Mesenchymal stem cell (in vitro differentiated cells and primary cell): ENCODE measurements around the gene CAST.

Experiments
- DNase-seq: peaks from one replicate; pipeline ENCODE4 v3.0.0-alpha.2; 2013
- H2AFZ ChIP-seq: one replicate; pipeline ENCODE4 v1.6.1; 2013; ENCODE audit warnings: low read depth, mild to moderate bottlenecking, control low read depth, inconsistent platforms, low read length, moderate library complexity
- H2AK5ac ChIP-seq: 2 replicates; pipeline ENCODE4 v1.6.1; 2013; ENCODE audit warnings: low read length, moderate library complexity, mild to moderate bottlenecking, inconsistent platforms; ENCODE audit not compliant: severe bottlenecking
- H2BK120ac ChIP-seq: one replicate; pipeline ENCODE4 v1.6.1; 2013; ENCODE audit warnings: low read depth, mild to moderate bottlenecking, inconsistent platforms, low read length, moderate library complexity
- H2BK12ac ChIP-seq, 2 experiments: one replicate each; pipeline ENCODE4 v1.6.1; 2013; ENCODE audit warnings: inconsistent platforms in 2 of 2, low read length in 2 of 2, mild to moderate bottlenecking in 2 of 2, moderate library complexity in 2 of 2, control low read depth in 1 of 2
- H2BK15ac ChIP-seq: one replicate; pipeline ENCODE4 v1.6.1; 2013; ENCODE audit warnings: mild to moderate bottlenecking, low read depth, inconsistent platforms; ENCODE audit not compliant: poor library complexity, severe bottlenecking
- H2BK5ac ChIP-seq: 2 replicates; pipeline ENCODE4 v1.6.1; 2013; ENCODE audit warnings: low read depth, mild to moderate bottlenecking, low read length, control low read depth, inconsistent platforms; ENCODE audit not compliant: poor library complexity, severe bottlenecking
- H3K14ac ChIP-seq, 2 experiments: one replicate each; pipeline ENCODE4 v1.6.1; 2013; ENCODE audit warnings: inconsistent platforms in 2 of 2, low read length in 2 of 2, control low read depth in 1 of 2, mild to moderate bottlenecking in 1 of 2, moderate library complexity in 1 of 2
- H3K18ac ChIP-seq, 2 experiments: one replicate each; pipeline ENCODE4 v1.6.1; 2013; ENCODE audit warnings: inconsistent platforms in 2 of 2, low read length in 2 of 2, control low read depth in 1 of 2, low read depth in 1 of 2, mild to moderate bottlenecking in 1 of 2
- H3K23ac ChIP-seq, 2 experiments: one replicate each; pipeline ENCODE4 v1.6.1; 2013; ENCODE audit warnings: inconsistent platforms in 2 of 2, low read length in 2 of 2, mild to moderate bottlenecking in 2 of 2, moderate library complexity in 2 of 2, control low read depth in 1 of 2
- H3K27ac ChIP-seq: 2 replicates; pipeline ENCODE4 v1.5.1; 2013; ENCODE audit warnings: mild to moderate bottlenecking, moderate library complexity, low read length, control low read depth, inconsistent platforms; ENCODE audit not compliant: poor library complexity, severe bottlenecking
- H3K27me3 ChIP-seq, 2 experiments: 2 replicates each; pipeline versions ENCODE4 v1.6.1 to v1.7.0; 2013; ENCODE audit warnings: low read length in 2 of 2, mild to moderate bottlenecking in 2 of 2, moderate library complexity in 2 of 2, control low read depth in 1 of 2, inconsistent platforms in 1 of 2; ENCODE audit not compliant: control insufficient read depth in 1 of 2, insufficient read depth in 1 of 2
- H3K36me3 ChIP-seq, 2 experiments: 2 replicates each; pipeline versions ENCODE4 v1.6.1 to v1.7.0; 2013; ENCODE audit warnings: low read length in 2 of 2, control low read depth in 1 of 2, inconsistent platforms in 1 of 2, low read depth in 1 of 2, mild to moderate bottlenecking in 1 of 2; ENCODE audit not compliant: insufficient read depth in 2 of 2, control insufficient read depth in 1 of 2
- H3K4ac ChIP-seq, 2 experiments: one replicate each; pipeline ENCODE4 v1.6.1; 2013; ENCODE audit warnings: inconsistent platforms in 2 of 2, low read length in 2 of 2, mild to moderate bottlenecking in 2 of 2, moderate library complexity in 2 of 2, control low read depth in 1 of 2, low read depth in 1 of 2
- H3K4me1 ChIP-seq: 2 replicates; pipeline ENCODE4 v1.6.1; 2013; ENCODE audit warnings: low read depth, low read length, control low read depth; ENCODE audit not compliant: control insufficient read depth, insufficient read depth
- H3K4me2 ChIP-seq: 2 replicates; pipeline ENCODE4 v1.6.1; 2013; ENCODE audit warnings: low read length, mild to moderate bottlenecking, inconsistent platforms; ENCODE audit not compliant: poor library complexity, severe bottlenecking
- H3K4me3 ChIP-seq, 2 experiments: 2 replicates each; pipeline versions ENCODE4 v1.5.1 to v1.7.0; 2013; ENCODE audit warnings: low read length in 2 of 2, mild to moderate bottlenecking in 2 of 2, control low read depth in 1 of 2, low read depth in 1 of 2; ENCODE audit not compliant: insufficient read depth in 1 of 2
- H3K79me1 ChIP-seq: replicated peaks from 2 replicates; pipeline ENCODE4 v1.6.1; 2013; ENCODE audit warnings: mild to moderate bottlenecking, control low read depth, low read length, inconsistent platforms; ENCODE audit not compliant: poor library complexity, severe bottlenecking
- H3K9ac ChIP-seq: 2 replicates; pipeline ENCODE4 v1.7.0; 2013; ENCODE audit warnings: mild to moderate bottlenecking, low read length, moderate library complexity
- H3K9me3 ChIP-seq: 2 replicates; pipeline ENCODE4 v1.7.0; 2013; ENCODE audit warnings: mild to moderate bottlenecking, low read length; ENCODE audit not compliant: control insufficient read depth
- H4K8ac ChIP-seq: one replicate; pipeline ENCODE4 v1.6.1; 2013; ENCODE audit warnings: inconsistent platforms, mild to moderate bottlenecking, low read length, moderate library complexity
- H4K91ac ChIP-seq: one replicate; pipeline ENCODE4 v1.6.1; 2013; ENCODE audit warnings: mild to moderate bottlenecking, low read length, inconsistent platforms
- WGBS: methylation state at CpG from one replicate; pipeline ENCODE4 v1.1.7; 2013; ENCODE audit warnings: mixed read lengths; 5-methylcytosine and 5-hydroxymethylcytosine counted together

CAST gene

DNA sequence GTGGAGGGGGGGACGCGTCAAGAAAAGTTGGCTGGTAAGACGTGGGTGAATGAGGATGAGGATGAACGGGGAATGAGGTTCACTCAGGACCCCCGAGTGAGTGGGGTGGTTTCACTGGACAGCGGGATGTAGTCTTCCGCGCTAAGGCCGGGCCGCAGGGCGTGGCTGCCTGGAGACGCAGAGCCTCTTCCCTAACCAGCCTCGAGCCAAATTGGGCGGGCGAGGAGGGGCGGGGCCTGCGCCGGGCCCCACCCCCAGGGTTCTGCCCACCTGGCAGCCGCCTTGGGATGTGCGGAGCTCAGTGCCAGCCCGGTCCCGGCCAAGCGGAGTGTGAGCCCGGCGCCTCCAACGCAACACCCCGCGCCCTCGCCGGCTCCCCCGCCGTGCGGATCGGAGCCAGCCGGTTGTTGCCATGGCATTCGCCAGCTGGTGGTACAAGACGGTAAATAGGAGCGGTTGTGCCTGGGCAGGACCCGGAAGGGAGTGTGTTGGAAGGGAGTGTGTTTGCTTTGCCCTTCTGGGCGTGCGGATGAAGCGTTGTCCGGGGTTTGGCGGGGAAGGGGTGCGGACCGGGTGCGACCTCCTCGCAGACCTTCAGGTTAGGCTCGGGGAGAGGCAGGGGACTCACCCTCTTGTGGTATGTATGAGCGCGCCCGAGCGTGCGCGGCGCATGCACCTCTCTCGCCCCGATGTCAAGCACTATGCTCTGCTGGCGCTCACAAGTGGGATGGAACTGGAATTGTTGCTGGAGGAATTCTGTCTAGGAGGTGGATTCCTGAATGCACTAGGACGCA lies 746 bp downstream of the CAST start:
- H3K27me3 ChIP-seq = no peaks in the 10 kb centered on the region
- peak overlapping the region; percentile 98 for H4K8ac ChIP-seq
- DNase-seq = peak; percentile 83
- H3K4me2 ChIP-seq = peak overlapping the region; percentile 66
- H4K91ac ChIP-seq = peak overlapping the region; percentile 73
- H3K4ac ChIP-seq = peak overlapping the region; percentile 40 to 98
- peak overlapping the region in 1 of 2 experiments; percentile 93 for H3K23ac ChIP-seq
- peak overlapping the region; percentile 85 for H2BK5ac ChIP-seq
- H2AFZ ChIP-seq = peak overlapping the region; percentile 98
- peaks cover 14% of the 10 kb centered on the region for H3K79me1 ChIP-seq
- H3K36me3 ChIP-seq = peaks cover 0 to 2% of the 10 kb centered on the region in 2 experiments
- under 1% methylated on average over 58 of the region's 60 CpGs for WGBS
- H3K18ac ChIP-seq = peak overlapping the region; percentile 96
- H2BK120ac ChIP-seq = peak overlapping the region; percentile 95
- no peaks in the 10 kb centered on the region for H3K9me3 ChIP-seq
- peak overlapping the region; percentile 15 to 90 for H2BK12ac ChIP-seq
- H3K4me3 ChIP-seq = peak overlapping the region; percentile 94 to 97
- H3K27ac ChIP-seq = peak overlapping the region; percentile 72
- H2BK15ac ChIP-seq = peak overlapping the region; percentile 93
- H3K14ac ChIP-seq = peak overlapping the region in 1 of 2 experiments; percentile 99
- no peak overlapping the region for H2AK5ac ChIP-seq
- peak overlapping the region; percentile 97 for H3K9ac ChIP-seq
- peaks cover 6% of the 10 kb centered on the region for H3K4me1 ChIP-seq

- H4K91ac ChIP-seq = no peak overlapping the region
- no peak overlapping the region for H2AFZ ChIP-seq
- H3K9ac ChIP-seq = peak overlapping the region; percentile 97
- peaks cover 5% of the 10 kb centered on the region for H3K4me1 ChIP-seq
- no peaks in the 10 kb centered on the region for H3K9me3 ChIP-seq
- no peak overlapping the region for H3K4ac ChIP-seq
- peak overlapping the region; percentile 12 for H4K8ac ChIP-seq
- H3K4me2 ChIP-seq = peak overlapping the region; percentile 66
- whole genome bisulfite sequencing = 13% methylated on average over 6 of the region's 6 CpGs
- H3K27me3 ChIP-seq = no peaks in the 10 kb centered on the region
- no peak overlapping the region for H2BK12ac ChIP-seq
- H3K4me3 ChIP-seq = peak overlapping the region; percentile 26 to 97
- H2BK120ac ChIP-seq = no peak overlapping the region
- peak overlapping the region; percentile 50 for H3K27ac ChIP-seq
- no peak overlapping the region for H3K23ac ChIP-seq
- H2AK5ac ChIP-seq = no peak overlapping the region
- no peak overlapping the region for H2BK5ac ChIP-seq
- peaks cover 15% of the 10 kb centered on the region for H3K79me1 ChIP-seq
- no peak overlapping the region for H2BK15ac ChIP-seq
- peaks cover 0 to 2% of the 10 kb centered on the region in 2 experiments for H3K36me3 ChIP-seq
- no peak for DNase-seq
- H3K18ac ChIP-seq = no peak overlapping the region
- H3K14ac ChIP-seq = no peak overlapping the region
These were observed 1.4 kb downstream of the CAST start for GRCh38 chr5:96663608-96664007.

DNA sequence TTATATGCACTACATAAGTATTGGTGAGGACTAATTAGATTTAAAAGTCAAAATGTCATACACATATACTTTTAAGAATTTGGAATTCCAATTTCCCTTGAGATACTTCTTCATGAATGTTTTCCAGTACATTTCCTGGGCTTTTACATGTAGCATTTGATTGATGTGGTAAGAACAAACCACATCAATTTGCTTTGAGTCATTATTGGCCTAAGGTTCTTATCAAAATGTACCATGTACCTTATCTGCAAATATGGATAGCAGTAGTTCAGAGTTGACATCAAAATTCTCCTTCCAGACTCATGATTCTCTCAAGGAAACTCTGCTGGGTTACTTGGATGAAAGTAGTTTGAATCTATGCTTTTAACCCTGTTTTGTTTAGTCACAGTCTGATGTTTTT lies 2.5 kb downstream of the CAST start:
- Histone ChIP-seq H3K27ac (no peak overlapping the region), H4K91ac (no peak overlapping the region), H4K8ac (no peak overlapping the region)

DNA sequence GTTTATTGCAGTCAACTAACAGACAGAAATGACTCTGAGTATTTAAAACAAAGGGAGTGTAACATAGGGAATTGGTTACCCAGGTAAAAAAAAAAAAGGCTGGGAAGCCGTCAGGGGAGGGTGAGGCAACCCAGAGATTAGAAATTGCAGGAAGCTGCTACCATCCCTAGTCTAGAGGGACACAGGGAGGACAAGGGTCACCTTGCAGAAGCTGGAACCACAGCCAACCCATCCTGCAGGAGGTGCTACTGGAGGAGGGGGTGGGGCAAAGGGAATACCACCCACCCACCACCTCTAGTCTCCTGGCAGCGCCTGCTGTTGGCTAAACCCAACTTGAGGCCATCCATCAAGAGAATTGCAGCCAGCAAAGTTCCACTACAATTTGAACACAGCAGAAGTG lies 6.5 kb downstream of the CAST start:
- Histone ChIP-seq H3K79me1 (peaks cover 28% of the 10 kb centered on the region), H3K9me3 (no peaks in the 10 kb centered on the region), H3K4me2 (no peak overlapping the region), H2BK5ac (no peak overlapping the region), H3K4me3 (no peak overlapping the region), H4K8ac (peak overlapping the region; percentile 60), H2BK120ac (no peak overlapping the region), H3K14ac (peak overlapping the region in 1 of 2 experiments; percentile 57), H2AK5ac (no peak overlapping the region), H3K4me1 (peaks cover 2% of the 10 kb centered on the region), H3K9ac (no peak overlapping the region), H3K27me3 (no peaks in the 10 kb centered on the region), H2BK15ac (no peak overlapping the region), H3K27ac (no peak overlapping the region), H2AFZ (no peak overlapping the region), H3K36me3 (peaks cover 0 to 19% of the 10 kb centered on the region in 2 experiments), H3K23ac (no peak overlapping the region), H3K4ac (no peak overlapping the region), H2BK12ac (peak overlapping the region in 1 of 2 experiments; percentile 86), H3K18ac (peak overlapping the region in 1 of 2 experiments; percentile 88), H4K91ac (no peak overlapping the region)
- 87% methylated on average over 2 of the region's 2 CpGs for WGBS
- no peak for DNase-seq

More for the DNA sequence above, 2.5 kb downstream of the CAST start:
- no peak overlapping the region for H2AFZ ChIP-seq
- H3K27me3 ChIP-seq = no peaks in the 10 kb centered on the region
- H3K4me3 ChIP-seq = peak overlapping the region in 1 of 2 experiments; percentile 97
- H2BK12ac ChIP-seq = no peak overlapping the region
- no peak for DNase-seq
- H3K36me3 ChIP-seq = peaks cover 0 to 2% of the 10 kb centered on the region in 2 experiments
- H3K4me2 ChIP-seq = no peak overlapping the region
- H3K9ac ChIP-seq = peak overlapping the region; percentile 97
- no peak overlapping the region for H2BK15ac ChIP-seq
- no peak overlapping the region for H2BK120ac ChIP-seq
- H3K23ac ChIP-seq = no peak overlapping the region
- no peak overlapping the region for H2AK5ac ChIP-seq
- H3K4me1 ChIP-seq = peaks cover 7% of the 10 kb centered on the region
- no peak overlapping the region for H3K18ac ChIP-seq
- H2BK5ac ChIP-seq = no peak overlapping the region
- H3K9me3 ChIP-seq = no peaks in the 10 kb centered on the region
- no peak overlapping the region for H3K14ac ChIP-seq
- H3K79me1 ChIP-seq = peaks cover 21% of the 10 kb centered on the region
- no peak overlapping the region for H3K4ac ChIP-seq
